Astrocyte (in vitro differentiated cells and primary cell): ENCODE results near the gene CBX8.

Experiments
- CTCF ChIP-seq: IDR thresholded peaks from 2 replicates; pipeline ENCODE4 v1.5.1; 2011; ENCODE audit warnings: low read depth, mild to moderate bottlenecking, inconsistent platforms, low read length, moderate library complexity; ENCODE audit not compliant: insufficient read depth
- EZH2 ChIP-seq: IDR thresholded peaks from 2 replicates; pipeline ENCODE4 v1.6.1; 2012; ENCODE audit warnings: mild to moderate bottlenecking, low read length, inconsistent platforms; ENCODE audit not compliant: insufficient read depth

GRCh38 chr17:79819085-79819484 is 22.2 kb upstream of the CBX8 start:
- TF ChIP-seq CTCF, result no peak
- TF ChIP-seq EZH2, result no peak
